Lower leg skin (tissue), 3 donors: Measurements from ENCODE around the gene SEC24D.

Source experiments
- CTCF ChIP-seq, 3 donors: fragments of 450-650 bp; IDR thresholded peaks; one replicate each; pipeline ENCODE4 v1.5.1; 2016; ENCODE audit warnings: antibody characterized with exemption in 3 of 3, mild to moderate bottlenecking in 3 of 3, moderate library complexity in 2 of 3
- POLR2A ChIP-seq, 2 donors: fragments of 450-650 bp; IDR thresholded peaks; one replicate each; pipeline ENCODE4 v1.6.1; 2016 to 2017; ENCODE audit warnings: antibody characterized with exemption in 2 of 2, mild to moderate bottlenecking in 1 of 2, moderate library complexity in 1 of 2

GRCh38 chr4:118745357-118745756, 90.6 kb downstream of the SEC24D start:
- TF ChIP-seq CTCF (IDR thresholded peaks at IDR 0.05) (no peak), POLR2A (IDR thresholded peaks at IDR 0.05) (no peak)
